HepG2 (cell line): ENCODE measurements around the gene NFATC4. TPM values are rescaled to one million over a fixed set of nuclear protein-coding genes. Genes with fewer than 3 reads are reported as not detected.
A peak's percentile ranks its signal among the peaks of the same experiment; 100 is the strongest.

Experiments
- AHDC1 ChIP-seq: sonication (generic); formaldehyde crosslinking; IDR thresholded peaks from 2 replicates; pipeline ENCODE4 v1.5.1; 2020; ENCODE audit warnings: mild to moderate bottlenecking, missing genetic modification reagents, borderline replicate concordance
- CBFB ChIP-seq: sonication (generic); formaldehyde crosslinking; IDR thresholded peaks from 2 replicates; pipeline ENCODE4 v1.4.0; 2020; ENCODE audit warnings: missing genetic modification reagents
- CHD4 ChIP-seq: fragments of 200-600 bp; sonication (generic); IDR thresholded peaks from 2 replicates; pipeline ENCODE4 v1.7.0; 2017; ENCODE audit warnings: mild to moderate bottlenecking, low read length, borderline replicate concordance
- MBNL3 ChIP-seq: fragments of 250-450 bp; sonication (Bioruptor Pico); conservative IDR thresholded peaks from 2 replicates; pipeline ENCODE4 v1.8.0; 2022; ENCODE audit warnings: mild to moderate bottlenecking, inconsistent platforms
- NCOR1 ChIP-seq: fragments of 200-600 bp; sonication (generic); IDR thresholded peaks from 2 replicates; pipeline ENCODE4 v1.7.0; 2017; ENCODE audit warnings: antibody characterized with exemption, low read length, borderline replicate concordance
- NFRKB ChIP-seq: fragments of 450-650 bp; IDR thresholded peaks from 2 replicates; pipeline ENCODE4 v1.6.1; 2017
- NPAS2 ChIP-seq: sonication (generic); formaldehyde crosslinking; IDR thresholded peaks from 2 replicates; pipeline ENCODE4 v1.8.0; 2022; ENCODE audit warnings: mild to moderate bottlenecking, missing genetic modification reagents, borderline replicate concordance
- RARA ChIP-seq: IDR thresholded peaks from 2 replicates; pipeline ENCODE4 v1.6.1; 2016; ENCODE audit warnings: missing genetic modification reagents, missing compliant biosample characterization
- STAG1 ChIP-seq: sonication (generic); formaldehyde crosslinking; IDR thresholded peaks from 2 replicates; pipeline ENCODE4 v1.4.0; 2020; ENCODE audit warnings: missing genetic modification reagents
- ZBTB44 ChIP-seq: sonication (generic); formaldehyde crosslinking; IDR thresholded peaks from 2 replicates; pipeline ENCODE4 v1.4.0; 2020; ENCODE audit warnings: missing genetic modification reagents
- ZIK1 ChIP-seq: sonication (generic); formaldehyde crosslinking; IDR thresholded peaks from 2 replicates; pipeline ENCODE4 v1.5.0; 2020; ENCODE audit warnings: mild to moderate bottlenecking, low read depth, missing genetic modification reagents, borderline replicate concordance
- ZSCAN20 ChIP-seq: sonication (generic); formaldehyde crosslinking; IDR thresholded peaks from 2 replicates; pipeline ENCODE4 v1.4.0; 2020; ENCODE audit warnings: missing genetic modification reagents, mild to moderate bottlenecking, borderline replicate concordance
- polyA plus RNA-seq, 8 experiments: library from polyadenylated mRNA; depleted of rRNA in 3 of 8; stranded (reverse) in 7 of 8; unstranded in 1 of 8; fragments of >200 nt; fragmentation: Illumina TruSeq in 4 of 8; extraction: Trizol in 4 of 8; gene quantifications; 2 replicates each; pipeline versions ENCODE4 v1.2.1 to v1.2.3, GENCODE V29; 2011 to 2016; ENCODE audit warnings: low read depth in 4 of 8, missing spikeins in 1 of 8, mixed read lengths in 1 of 8; ENCODE audit not compliant: insufficient read depth in 1 of 8
- total RNA-seq, 5 experiments: library from RNA; depleted of rRNA; stranded (reverse); fragments of >200 nt; fragmentation: Illumina TruSeq; extraction: Trizol; gene quantifications; 2 replicates each; pipeline ENCODE4 v1.2.3, GENCODE V29; 2016; ENCODE audit warnings: low read depth in 1 of 5
- TF ChIP-seq, protein P1 (sequence below): sonication (generic); formaldehyde crosslinking; IDR thresholded peaks from 2 replicates; pipeline ENCODE4 v1.4.0; 2020; ENCODE audit warnings: missing genetic modification reagents
- TF ChIP-seq, protein P2 (sequence below): sonication (generic); formaldehyde crosslinking; IDR thresholded peaks from 2 replicates; pipeline ENCODE4 v1.4.0; 2020; ENCODE audit warnings: missing genetic modification reagents

NFATC4 gene
- total and polyA plus RNA-seq, 2 of the 13 experiments (the other 11 are each of a cell fraction or from before 2014, with no cell fraction given) = 0.04 to 0.15 TPM

- TF ChIP-seq AHDC1 (CRISPR knock-in tag) (no peak), NPAS2 (no peak), ZBTB44 (CRISPR knock-in tag) (no peak), RARA (CRISPR knock-in tag) (peak; percentile 12; the same call in 1 of the 2 replicates), CHD4 (0 out of 2 replicates have a peak, but pooled peaks have one; percentile 17), MBNL3 (CRISPR knock-in tag) (no peak), CBFB (CRISPR knock-in tag) (no peak), NFRKB (no peak), STAG1 (0 out of 2 replicates have a peak, but pooled peaks have one; percentile 3), ZIK1 (CRISPR knock-in tag) (peak; percentile 72; the same call in 1 of the 2 replicates), ZSCAN20 (CRISPR knock-in tag) (no peak), NCOR1 (no peak)
- TF ChIP-seq, protein P1, sequence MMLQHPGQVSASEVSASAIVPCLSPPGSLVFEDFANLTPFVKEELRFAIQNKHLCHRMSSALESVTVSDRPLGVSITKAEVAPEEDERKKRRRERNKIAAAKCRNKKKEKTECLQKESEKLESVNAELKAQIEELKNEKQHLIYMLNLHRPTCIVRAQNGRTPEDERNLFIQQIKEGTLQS (CRISPR knock-in tag) = no peak
- TF ChIP-seq, protein P2, sequence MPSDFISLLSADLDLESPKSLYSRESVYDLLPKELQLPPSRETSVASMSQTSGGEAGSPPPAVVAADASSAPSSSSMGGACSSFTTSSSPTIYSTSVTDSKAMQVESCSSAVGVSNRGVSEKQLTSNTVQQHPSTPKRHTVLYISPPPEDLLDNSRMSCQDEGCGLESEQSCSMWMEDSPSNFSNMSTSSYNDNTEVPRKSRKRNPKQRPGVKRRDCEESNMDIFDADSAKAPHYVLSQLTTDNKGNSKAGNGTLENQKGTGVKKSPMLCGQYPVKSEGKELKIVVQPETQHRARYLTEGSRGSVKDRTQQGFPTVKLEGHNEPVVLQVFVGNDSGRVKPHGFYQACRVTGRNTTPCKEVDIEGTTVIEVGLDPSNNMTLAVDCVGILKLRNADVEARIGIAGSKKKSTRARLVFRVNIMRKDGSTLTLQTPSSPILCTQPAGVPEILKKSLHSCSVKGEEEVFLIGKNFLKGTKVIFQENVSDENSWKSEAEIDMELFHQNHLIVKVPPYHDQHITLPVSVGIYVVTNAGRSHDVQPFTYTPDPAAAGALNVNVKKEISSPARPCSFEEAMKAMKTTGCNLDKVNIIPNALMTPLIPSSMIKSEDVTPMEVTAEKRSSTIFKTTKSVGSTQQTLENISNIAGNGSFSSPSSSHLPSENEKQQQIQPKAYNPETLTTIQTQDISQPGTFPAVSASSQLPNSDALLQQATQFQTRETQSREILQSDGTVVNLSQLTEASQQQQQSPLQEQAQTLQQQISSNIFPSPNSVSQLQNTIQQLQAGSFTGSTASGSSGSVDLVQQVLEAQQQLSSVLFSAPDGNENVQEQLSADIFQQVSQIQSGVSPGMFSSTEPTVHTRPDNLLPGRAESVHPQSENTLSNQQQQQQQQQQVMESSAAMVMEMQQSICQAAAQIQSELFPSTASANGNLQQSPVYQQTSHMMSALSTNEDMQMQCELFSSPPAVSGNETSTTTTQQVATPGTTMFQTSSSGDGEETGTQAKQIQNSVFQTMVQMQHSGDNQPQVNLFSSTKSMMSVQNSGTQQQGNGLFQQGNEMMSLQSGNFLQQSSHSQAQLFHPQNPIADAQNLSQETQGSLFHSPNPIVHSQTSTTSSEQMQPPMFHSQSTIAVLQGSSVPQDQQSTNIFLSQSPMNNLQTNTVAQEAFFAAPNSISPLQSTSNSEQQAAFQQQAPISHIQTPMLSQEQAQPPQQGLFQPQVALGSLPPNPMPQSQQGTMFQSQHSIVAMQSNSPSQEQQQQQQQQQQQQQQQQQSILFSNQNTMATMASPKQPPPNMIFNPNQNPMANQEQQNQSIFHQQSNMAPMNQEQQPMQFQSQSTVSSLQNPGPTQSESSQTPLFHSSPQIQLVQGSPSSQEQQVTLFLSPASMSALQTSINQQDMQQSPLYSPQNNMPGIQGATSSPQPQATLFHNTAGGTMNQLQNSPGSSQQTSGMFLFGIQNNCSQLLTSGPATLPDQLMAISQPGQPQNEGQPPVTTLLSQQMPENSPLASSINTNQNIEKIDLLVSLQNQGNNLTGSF (CRISPR knock-in tag) = peak; percentile 38; the same call in 1 of the 2 replicates
These were observed 1.1 kb upstream of the NFATC4 start (continued) for GRCh38 chr14:24366721-24367513.
